Myocyte (in vitro differentiated cells): ENCODE results near the gene GRIK1. TPM values are rescaled to one million over a fixed set of nuclear protein-coding genes. Genes with fewer than 3 reads are reported as not detected.
"Not testable (repeated sequence)": the region's sequence is repeated elsewhere in the genome, so short reads cannot be mapped to it uniquely, and the experiment has no call there.

ENCODE experiments used
- DNase-seq: peaks from one replicate; pipeline ENCODE4 v3.0.0-alpha.2; 2012; ENCODE audit warnings: low read depth
- total RNA-seq: library from RNA; depleted of rRNA; stranded (reverse); fragments of >200 nt; gene quantifications from 2 replicates; pipeline ENCODE4 v1.2.3, GENCODE V29; 2014

Gene GRIK1
- total RNA-seq, 1 donor from 2014 or later, result 0.16 TPM

DNA sequence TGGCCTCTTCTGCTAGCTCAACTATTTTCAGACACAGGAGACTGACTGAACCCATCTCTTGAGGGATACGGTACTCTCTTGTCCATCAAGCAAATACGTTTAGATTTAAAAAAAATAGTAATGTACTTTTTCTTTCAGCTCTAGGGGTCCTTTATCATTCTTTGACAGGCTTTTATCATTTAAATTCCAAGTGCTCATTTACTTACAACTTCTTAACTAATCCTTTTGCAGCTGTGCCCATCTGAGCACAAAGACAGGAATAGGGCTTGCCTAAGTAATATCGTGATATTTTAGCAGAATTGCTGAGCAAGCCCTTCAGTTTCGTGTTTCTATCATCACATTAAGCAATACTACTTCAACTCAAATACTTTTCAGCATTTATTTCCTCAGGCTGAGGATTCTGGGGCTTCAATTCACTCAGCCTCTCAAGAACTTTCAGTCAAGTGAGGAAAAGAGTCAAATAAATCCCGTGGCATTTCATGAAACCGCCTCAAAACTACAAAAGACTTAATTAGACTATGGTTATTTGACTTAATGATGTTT is 323.5 kb downstream of the GRIK1 start:
- DNase-seq, result no peak

- DNase-seq, result no peak
Measured at GRCh38 chr21:29613877-29614276, 325.9 kb downstream of the GRIK1 start.

DNA sequence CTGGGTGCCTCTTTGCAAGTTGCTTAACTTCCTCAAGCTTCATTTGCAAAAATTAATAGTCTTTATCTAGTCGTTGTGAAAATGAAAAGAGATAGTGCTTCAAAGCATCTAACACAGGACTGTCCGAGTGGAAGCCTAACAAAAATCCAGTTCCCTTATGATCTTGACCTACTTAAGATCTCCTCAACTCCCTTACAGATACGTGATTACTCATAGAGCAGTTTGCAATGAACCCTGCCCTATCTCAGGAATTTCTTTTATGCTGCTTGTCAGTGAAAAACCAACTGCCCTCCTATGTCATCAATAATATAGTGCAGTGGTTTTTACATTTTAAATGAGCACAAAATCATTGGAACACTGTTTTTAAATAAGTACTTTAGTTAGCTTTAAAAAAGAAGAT is 326.8 kb downstream of the GRIK1 start:
- DNase-seq, result no peak

DNA sequence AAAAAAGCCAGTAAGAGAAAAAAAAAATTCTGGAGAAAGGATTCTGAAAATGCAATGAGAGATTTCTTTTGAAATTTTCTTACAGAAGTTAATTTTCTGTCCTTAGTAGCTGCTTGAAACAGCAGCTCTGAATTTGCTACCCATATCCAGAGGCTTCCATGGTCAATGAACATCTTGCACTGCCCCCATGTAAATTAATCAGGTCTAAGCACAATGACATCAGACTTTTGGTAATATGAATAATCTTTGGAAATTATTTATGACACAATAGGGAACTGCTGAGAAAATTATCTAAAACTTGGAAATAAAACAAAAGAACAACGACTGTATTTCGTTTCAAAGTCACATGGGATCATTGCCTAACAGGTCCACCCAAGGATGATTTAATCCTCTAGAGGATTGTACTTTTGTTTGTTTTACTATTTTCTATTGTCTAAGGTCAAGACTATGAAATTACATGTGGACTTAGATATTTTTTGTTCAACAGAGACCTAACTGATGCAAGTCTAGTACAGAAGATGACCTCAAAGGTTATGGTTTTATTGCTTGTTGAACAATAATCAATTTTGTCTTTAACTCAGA is 328.9 kb downstream of the GRIK1 start:
- DNase-seq, result no peak

DNA sequence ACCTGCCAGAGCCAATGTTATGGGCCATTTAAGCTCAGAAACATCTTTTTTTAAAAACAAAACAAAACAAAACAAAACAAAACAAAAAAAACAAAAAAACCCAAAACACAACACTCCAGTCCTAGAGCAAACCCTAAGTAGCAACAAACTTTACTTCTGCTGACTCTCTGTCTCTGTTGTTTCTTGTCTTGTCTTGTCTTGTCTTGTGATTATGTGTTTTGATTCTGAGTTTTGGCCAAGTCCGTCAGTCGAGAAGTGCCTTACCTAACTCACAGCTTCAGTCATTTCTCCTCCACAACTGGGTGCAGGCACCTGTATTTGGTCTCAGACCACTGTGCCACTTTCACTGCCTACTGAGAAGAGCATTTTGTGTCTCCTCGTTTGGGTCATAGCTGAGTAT is 333.2 kb downstream of the GRIK1 start:
- DNase-seq, result no peak

DNA sequence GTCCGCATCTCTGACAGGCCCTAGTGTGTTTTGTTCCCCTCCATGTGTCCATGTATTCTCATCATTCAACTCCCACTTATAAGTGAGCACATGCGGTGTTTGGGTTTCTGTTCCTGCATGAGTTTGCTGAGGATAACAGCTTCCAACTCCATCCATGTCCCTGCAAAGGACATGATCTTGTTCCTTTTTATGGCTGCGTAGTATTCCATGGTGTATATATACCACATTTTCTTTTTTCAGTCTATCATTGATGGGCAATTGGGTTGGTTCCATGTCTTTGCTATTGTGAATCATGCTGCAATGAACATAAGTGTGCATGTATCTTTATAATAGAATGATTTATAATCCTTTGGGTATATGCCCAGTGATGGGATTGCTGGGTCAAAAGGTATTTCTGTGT is 334.6 kb downstream of the GRIK1 start:
- DNase-seq, result not testable (repeated sequence)

GRCh38 chr21:29604076-29604475 is 335.7 kb downstream of the GRIK1 start:
- DNase-seq, result no peak

DNA sequence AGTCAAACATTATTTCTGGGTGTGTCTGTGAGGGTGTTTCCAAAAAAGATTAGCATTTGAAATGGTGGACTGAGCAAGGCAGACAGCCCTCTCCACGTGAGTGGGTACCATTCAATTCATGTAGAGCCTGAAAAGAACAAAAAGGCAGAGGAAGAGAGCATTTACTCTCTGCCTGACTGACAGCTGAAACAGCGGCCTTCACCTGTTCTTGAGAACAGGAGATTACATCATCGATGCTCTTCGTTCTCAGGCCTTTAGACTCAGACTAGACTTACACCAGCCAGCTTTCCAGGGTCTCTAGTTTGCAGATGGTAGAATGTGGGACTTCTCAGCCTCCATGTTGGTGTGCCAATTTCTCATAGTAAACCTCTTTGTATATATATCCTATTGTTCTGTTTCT is 338.7 kb downstream of the GRIK1 start:
- no peak for DNase-seq

- DNase-seq, result no peak
Measured at GRCh38 chr21:29586696-29587095, 353.1 kb downstream of the GRIK1 start.

DNA sequence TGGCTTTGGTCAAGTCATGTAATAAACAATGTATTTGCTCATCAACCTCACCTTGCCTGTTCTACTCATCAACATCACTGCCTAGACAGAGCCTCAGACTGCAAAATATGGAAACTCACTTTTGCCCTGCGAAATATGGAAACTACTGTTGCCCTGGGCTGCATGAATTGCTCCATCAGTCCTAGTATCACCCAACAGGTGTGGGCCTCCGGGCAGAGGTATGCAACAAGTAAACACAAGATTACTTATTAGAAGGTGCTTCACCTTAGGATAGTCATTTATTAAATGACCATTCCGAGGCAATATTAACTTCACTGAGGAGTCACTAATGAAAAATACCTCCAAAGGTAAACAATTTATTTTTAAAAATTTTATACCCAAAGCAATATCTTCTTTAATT is 354.3 kb downstream of the GRIK1 start:
- DNase-seq, result no peak

DNA sequence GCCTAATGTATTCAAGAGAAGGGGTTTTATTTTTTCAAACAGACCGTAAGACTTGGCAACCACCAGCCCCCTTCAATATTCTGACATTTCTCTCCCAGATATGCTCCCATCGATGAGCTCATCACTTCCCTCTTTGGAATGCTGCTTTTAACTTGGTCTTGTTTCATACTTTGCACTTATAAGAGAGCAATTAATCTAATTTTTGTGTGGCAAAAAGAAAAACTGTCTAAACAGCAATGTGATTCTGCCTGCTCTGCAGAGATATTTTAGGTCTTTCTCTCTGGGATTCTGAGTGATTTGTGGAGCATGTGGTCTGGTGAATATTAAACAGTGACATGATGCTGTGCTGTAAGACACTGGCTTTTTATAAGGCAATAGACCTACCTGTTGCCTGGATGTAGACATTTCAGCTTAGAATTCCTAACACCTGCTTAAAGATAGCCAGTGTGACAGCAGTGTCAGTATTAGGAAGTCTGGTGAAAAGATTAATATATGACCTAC is 356.3 kb downstream of the GRIK1 start:
- DNase-seq, result no peak

DNA sequence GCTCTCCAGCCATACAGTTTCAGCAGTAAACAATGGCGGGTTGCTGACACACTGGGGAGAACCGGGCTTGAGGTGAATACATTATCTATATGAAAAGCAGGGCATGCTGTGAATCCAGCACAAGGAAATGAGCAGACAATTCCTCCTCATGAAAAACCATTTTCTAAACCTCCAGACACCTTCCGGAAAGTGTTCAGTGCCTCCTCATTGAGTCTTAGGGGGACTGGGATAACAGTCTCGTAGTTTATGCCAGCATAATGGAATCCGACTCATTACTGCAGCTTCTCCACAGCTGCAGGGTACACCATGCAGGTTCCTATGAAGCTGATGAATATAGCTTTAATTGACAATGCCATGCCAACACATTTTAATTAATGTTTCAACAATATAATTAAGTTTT is 356.9 kb downstream of the GRIK1 start:
- no peak for DNase-seq

DNA sequence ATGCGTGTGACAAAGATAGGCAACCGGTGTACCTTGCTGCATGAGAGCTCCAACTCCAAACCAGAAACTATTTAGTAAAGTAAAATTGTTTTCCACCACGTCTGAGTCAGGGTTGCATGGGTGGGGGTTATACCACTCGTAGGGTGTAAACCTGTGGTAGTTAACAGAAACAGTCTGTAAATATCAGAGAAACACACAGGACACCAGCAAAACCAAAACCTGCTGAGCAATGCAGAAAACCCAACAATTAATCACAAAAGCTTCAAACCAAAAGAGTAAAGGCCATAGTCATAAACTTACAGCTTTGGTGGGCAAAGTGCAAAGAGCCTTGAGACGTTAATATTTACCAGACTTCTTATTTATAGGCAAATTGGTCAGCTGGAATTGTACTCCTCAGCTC is 358.4 kb downstream of the GRIK1 start:
- DNase-seq, result no peak

DNA sequence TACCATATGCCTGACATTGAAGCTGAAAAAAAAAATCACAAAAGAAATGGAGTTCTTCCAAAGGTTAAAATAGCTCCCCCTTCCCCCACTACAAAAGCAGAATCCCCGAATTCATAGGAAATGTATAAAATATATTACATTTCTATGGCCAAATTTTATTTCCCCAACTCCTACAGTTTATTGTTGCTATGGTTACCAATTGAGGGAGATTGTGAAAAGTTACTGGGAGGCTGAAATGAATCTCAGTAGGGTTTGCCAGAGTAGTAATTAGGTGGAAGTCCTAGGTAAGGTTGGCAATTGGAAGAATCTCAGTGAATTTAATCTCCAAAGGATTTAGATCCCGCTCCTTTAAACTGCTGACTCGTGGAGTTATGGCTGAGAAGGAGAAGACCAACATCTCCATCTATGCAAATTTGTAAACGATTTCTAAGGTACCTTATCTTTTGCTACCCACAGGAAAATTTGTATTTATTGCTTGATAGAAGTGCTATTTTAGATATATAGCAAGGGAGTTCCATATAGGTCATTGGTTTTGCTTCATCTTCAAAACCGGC is 359.0 kb downstream of the GRIK1 start:
- DNase-seq, result no peak

DNA sequence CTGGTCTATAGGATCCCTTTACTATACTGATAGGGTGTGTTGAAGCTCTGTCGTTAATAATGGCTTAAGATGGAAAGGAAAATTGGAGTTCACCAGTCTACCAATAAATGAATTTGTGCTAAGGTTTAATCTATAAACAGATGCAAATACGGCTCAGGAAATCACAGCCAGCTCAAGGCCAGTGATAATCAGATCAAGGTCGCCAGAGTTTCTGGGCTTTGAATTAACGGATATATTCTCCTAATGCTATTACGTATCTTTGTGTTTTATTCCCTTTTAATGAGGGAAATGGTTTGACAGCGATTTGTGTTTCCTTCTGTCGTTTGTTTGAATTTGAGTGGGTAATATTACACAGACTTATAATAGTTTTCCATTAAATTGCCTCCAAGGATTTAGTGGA is 361.5 kb downstream of the GRIK1 start:
- DNase-seq, result no peak

DNA sequence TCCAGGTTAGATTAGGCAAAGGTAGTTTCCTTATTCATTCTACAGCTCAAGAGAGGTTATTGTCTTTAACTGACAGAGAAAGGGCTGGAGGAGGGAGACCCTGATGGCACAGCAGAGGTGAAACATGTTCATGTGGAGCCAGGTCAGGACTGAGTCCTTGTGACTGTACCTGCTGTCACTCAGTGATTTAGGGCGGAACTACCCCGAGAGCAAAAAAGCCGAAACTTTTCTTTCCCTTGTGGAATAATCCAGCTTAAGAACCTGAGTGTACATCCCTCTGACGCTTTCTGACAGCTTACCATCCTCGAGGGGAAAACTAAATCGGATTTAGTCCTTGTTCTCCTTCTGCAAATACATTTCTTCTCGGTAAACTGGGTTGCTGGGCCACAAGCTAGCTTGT is 367.8 kb downstream of the GRIK1 start:
- no peak for DNase-seq

DNA sequence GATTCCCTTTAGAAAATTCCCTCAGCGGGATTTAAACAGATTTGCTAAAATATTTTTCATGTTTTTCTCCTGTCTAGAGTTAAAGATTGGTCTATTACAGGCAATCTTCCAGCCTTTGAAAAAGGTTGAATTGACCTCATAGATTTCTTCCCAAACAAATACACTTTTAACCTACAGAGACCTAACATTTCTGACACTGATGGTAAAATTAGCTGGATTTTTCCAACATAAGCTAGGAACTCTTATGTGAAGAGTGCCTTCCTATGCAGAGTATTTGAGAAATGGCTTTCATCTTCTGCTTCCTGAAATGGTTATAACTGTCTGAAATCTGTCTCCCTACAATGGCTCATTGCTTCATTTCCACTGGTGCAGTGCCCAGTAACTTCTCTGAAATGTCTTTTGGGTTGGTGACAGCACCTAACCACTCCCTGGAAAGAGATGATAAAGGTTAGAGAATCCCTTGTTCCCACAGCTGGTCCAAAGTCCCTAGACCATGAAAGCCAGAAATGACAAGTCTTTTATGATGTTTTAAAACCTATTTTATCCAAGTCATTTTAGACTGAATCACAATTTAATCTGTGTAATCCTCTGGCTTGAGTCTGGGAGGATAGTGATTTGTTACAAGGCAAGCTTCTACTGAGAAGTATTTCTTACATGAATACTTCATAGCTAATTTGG is 371.6 kb downstream of the GRIK1 start:
- DNase-seq, result no peak

GRCh38 chr21:29557931-29558725 is 381.7 kb downstream of the GRIK1 start:
- DNase-seq, result peak; percentile 73

DNA sequence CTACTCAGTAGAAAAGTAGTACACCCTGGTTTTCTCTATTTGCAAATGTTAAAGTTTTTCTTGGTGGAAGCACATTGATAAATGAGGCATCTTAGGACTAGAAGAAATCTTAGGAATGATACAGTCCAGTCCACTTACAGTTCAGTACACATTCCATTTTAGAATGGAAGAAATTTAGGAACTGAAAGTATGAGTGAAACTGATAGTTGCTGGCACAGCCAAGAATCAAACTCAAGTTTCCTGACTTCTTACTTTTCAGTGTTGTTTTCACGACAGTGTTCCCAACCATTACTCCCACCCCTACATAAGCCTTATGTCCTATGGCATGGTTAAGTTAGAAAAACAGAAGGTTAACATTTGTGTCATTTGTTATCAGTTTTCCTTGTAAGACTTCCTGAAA is 382.6 kb downstream of the GRIK1 start:
- DNase-seq, result no peak

GRCh38 chr21:29555601-29556000 is 384.2 kb downstream of the GRIK1 start:
- no peak for DNase-seq

DNA sequence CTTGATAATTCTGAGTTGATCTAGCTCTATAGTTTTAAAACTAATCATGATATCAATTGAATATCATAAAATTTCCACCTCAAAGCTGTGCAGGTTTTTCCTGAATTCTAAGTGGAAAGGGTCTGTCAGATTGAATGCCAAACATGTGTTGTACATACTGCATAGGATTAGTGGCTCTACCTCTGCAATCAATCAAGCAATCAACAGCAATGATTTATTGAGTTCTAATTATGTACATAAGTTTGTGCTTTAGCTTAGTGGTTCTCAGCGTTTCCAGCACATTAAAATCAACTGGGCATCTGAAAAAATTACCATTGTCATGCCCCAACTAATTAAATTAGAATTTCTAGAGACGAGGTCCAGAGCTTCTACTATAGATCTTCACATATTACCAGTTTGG is 389.6 kb downstream of the GRIK1 start:
- DNase-seq, result no peak

DNA sequence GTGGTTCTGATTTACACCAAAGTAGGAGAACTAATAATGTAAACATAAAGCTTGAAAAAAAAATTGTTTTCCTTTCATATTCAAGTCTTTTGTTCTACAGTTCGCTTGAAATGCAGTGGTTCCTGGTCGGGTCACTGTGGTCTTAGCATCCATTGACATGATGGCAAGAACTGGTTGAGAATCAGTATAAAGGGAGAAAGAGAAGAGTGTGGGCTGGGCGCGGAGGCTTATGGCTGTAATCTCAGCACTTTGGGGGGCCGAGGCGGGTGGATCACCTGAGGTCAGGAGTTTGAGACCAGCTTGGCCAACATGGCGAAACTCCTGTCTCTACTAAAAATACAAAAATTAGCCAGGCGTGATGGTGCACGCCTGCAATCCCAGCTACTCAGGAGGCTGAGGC is 390.2 kb downstream of the GRIK1 start:
- no peak for DNase-seq
